Measurements from ENCODE around the gene CLEC19A. TPM values are rescaled to one million over a fixed set of nuclear protein-coding genes. Genes with fewer than 3 reads are reported as not detected.

CLEC19A gene
- total RNA-seq, 1 donor from 2014 or later = 1.9 TPM

- no peaks in the 10 kb centered on the region for H3K27me3 ChIP-seq
- Mint-ChIP-seq H3K4me3 (no peak overlapping the region), H3K9me3 (peaks cover 3% of the 10 kb centered on the region), H3K36me3 (no peaks in the 10 kb centered on the region), H3K4me1 (peaks cover 48% of the 10 kb centered on the region), H3K27me3 (ENCODE audit: insufficient read depth, low read depth) (peaks cover 6% of the 10 kb centered on the region), H3K27ac (peak overlapping the region; percentile 89)
- H3K4me1 ChIP-seq = peaks cover 29% of the 10 kb centered on the region
- no peak overlapping the region for H3K9ac ChIP-seq
- no peak overlapping the region for H3K27ac ChIP-seq
- no peak overlapping the region for H3K4me2 ChIP-seq
- H4K20me1 ChIP-seq (ENCODE audit: low read depth) = no peaks in the 10 kb centered on the region
- no peaks in the 10 kb centered on the region for H3K79me2 ChIP-seq (ENCODE audit: low read depth)
- TF ChIP-seq, protein P1, sequence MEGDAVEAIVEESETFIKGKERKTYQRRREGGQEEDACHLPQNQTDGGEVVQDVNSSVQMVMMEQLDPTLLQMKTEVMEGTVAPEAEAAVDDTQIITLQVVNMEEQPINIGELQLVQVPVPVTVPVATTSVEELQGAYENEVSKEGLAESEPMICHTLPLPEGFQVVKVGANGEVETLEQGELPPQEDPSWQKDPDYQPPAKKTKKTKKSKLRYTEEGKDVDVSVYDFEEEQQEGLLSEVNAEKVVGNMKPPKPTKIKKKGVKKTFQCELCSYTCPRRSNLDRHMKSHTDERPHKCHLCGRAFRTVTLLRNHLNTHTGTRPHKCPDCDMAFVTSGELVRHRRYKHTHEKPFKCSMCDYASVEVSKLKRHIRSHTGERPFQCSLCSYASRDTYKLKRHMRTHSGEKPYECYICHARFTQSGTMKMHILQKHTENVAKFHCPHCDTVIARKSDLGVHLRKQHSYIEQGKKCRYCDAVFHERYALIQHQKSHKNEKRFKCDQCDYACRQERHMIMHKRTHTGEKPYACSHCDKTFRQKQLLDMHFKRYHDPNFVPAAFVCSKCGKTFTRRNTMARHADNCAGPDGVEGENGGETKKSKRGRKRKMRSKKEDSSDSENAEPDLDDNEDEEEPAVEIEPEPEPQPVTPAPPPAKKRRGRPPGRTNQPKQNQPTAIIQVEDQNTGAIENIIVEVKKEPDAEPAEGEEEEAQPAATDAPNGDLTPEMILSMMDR (IDR thresholded peaks at IDR 0.05) = no peak
- no peak for TF ChIP-seq EZH2 (IDR thresholded peaks at IDR 0.05)
- TF ChIP-seq EZH2phosphoT487 (IDR thresholded peaks at IDR 0.05) = no peak
- no peak overlapping the region for H3K4me3 ChIP-seq
- H2AFZ ChIP-seq (replicated peaks) = no peak overlapping the region
- H3K9me3 ChIP-seq (ENCODE audit: low read depth) = no peaks in the 10 kb centered on the region
- peaks cover 14% of the 10 kb centered on the region for H3F3A ChIP-seq (ENCODE audit: low read depth)
- H3K36me3 ChIP-seq = no peaks in the 10 kb centered on the region
- no peak for DNase-seq (ENCODE audit: low spot score)
Observed at GRCh38 chr16:19284207-19284606, 1.3 kb upstream of the CLEC19A start.

GRCh38 chr16:19286827-19287226 is 1.3 kb downstream of the CLEC19A start:
- no peaks in the 10 kb centered on the region for H3K27me3 ChIP-seq
- TF ChIP-seq, protein P1 (IDR thresholded peaks at IDR 0.05) = no peak
- no peak for TF ChIP-seq EZH2 (IDR thresholded peaks at IDR 0.05)
- TF ChIP-seq EZH2phosphoT487 (IDR thresholded peaks at IDR 0.05) = no peak
- Mint-ChIP-seq H3K4me3 (peak overlapping the region; percentile 2), H3K27me3 (ENCODE audit: insufficient read depth, low read depth) (peaks cover 13% of the 10 kb centered on the region), H3K9me3 (no peaks in the 10 kb centered on the region), H3K4me1 (peaks cover 74% of the 10 kb centered on the region), H3K27ac (no peak overlapping the region), H3K36me3 (no peaks in the 10 kb centered on the region)
- no peaks in the 10 kb centered on the region for H3K79me2 ChIP-seq (ENCODE audit: low read depth)
- no peak overlapping the region for H3K27ac ChIP-seq
- peaks cover 40% of the 10 kb centered on the region for H3F3A ChIP-seq (ENCODE audit: low read depth)
- peaks cover 52% of the 10 kb centered on the region for H3K4me1 ChIP-seq
- H3K9ac ChIP-seq = no peak overlapping the region
- no peak overlapping the region for H2AFZ ChIP-seq (replicated peaks)
- no peaks in the 10 kb centered on the region for H4K20me1 ChIP-seq (ENCODE audit: low read depth)
- DNase-seq (ENCODE audit: low spot score) = no peak
- H3K4me3 ChIP-seq = no peak overlapping the region
- H3K4me2 ChIP-seq = no peak overlapping the region
- H3K36me3 ChIP-seq = no peaks in the 10 kb centered on the region
- no peaks in the 10 kb centered on the region for H3K9me3 ChIP-seq (ENCODE audit: low read depth)

DNA sequence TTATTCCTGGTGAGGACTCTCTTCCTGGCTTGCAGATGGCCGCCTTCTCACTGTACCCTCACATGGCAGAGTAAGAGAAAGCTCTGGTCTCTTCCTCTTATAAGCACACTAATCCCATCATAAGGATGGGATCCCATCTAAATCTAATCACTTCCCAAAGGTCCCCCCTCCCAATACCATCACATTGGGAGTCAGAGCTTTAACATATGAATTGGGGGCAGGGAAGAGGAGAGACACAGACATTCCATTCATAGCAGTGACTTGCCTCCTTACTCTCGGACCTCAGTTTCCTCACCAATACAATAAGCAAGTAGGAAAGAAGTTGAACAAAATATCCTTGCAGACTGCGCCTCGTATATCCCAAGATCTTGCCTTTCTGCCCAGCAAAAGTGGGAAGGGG is 1.7 kb downstream of the CLEC19A start:
- Histone ChIP-seq H3F3A (ENCODE audit: low read depth) (peaks cover 44% of the 10 kb centered on the region), H2AFZ (replicated peaks) (no peak overlapping the region), H3K27ac (no peak overlapping the region), H3K4me2 (no peak overlapping the region), H3K79me2 (ENCODE audit: low read depth) (no peaks in the 10 kb centered on the region), H4K20me1 (ENCODE audit: low read depth) (no peaks in the 10 kb centered on the region), H3K9ac (no peak overlapping the region), H3K36me3 (no peaks in the 10 kb centered on the region), H3K4me3 (no peak overlapping the region), H3K4me1 (peaks cover 56% of the 10 kb centered on the region), H3K9me3 (ENCODE audit: low read depth) (no peaks in the 10 kb centered on the region), H3K27me3 (no peaks in the 10 kb centered on the region)
- Mint-ChIP-seq H3K27ac (peak overlapping the region; percentile 66), H3K27me3 (ENCODE audit: insufficient read depth, low read depth) (peaks cover 13% of the 10 kb centered on the region), H3K4me1 (peaks cover 77% of the 10 kb centered on the region), H3K9me3 (no peaks in the 10 kb centered on the region), H3K36me3 (no peaks in the 10 kb centered on the region), H3K4me3 (no peak overlapping the region)
- no peak for TF ChIP-seq EZH2phosphoT487 (IDR thresholded peaks at IDR 0.05)
- TF ChIP-seq EZH2 (IDR thresholded peaks at IDR 0.05) = no peak
- TF ChIP-seq, protein P1 (IDR thresholded peaks at IDR 0.05) = no peak
- no peak for DNase-seq (ENCODE audit: low spot score)
